D721Med (cell line): Measurements from ENCODE around the gene SLC22A5.

ENCODE experiments used
- DNase-seq: peaks from one replicate; pipeline ENCODE4 v3.0.0; 2011; ENCODE audit warnings: low spot score; ENCODE audit not compliant: insufficient read length
- FAIRE-seq: peaks from 2 replicates; lab custom pipeline; 2011; peaks lifted over from hg19 to GRCh38; lab: Jason Lieb, UNC
- CTCF ChIP-seq: IDR thresholded peaks from 2 replicates; pipeline ENCODE4 v1.5.1; 2012; ENCODE audit warnings: mild to moderate bottlenecking, control low read depth; ENCODE audit not compliant: insufficient read depth; ENCODE audit errors: missing control alignments

The SLC22A5 gene

GRCh38 chr5:132417889-132418485 is 48.5 kb downstream of the SLC22A5 start:
- DNase-seq (no peak), FAIRE-seq (no peak)
- TF ChIP-seq CTCF: no peak

- no peak for DNase-seq
- no peak for FAIRE-seq
- TF ChIP-seq CTCF: no peak
These were observed 49.4 kb downstream of the SLC22A5 start for GRCh38 chr5:132418881-132419280.

GRCh38 chr5:132419502-132420468 is 50.3 kb downstream of the SLC22A5 start:
- no peak for FAIRE-seq
- TF ChIP-seq CTCF: peak; percentile 76
- DNase-seq: peak; percentile 61

- DNase-seq: no peak
- no peak for TF ChIP-seq CTCF
- FAIRE-seq: no peak
These were observed 51.3 kb downstream of the SLC22A5 start for GRCh38 chr5:132420706-132421272.

GRCh38 chr5:132421462-132421861 is 52.0 kb downstream of the SLC22A5 start:
- no peak for FAIRE-seq
- no peak for DNase-seq
- no peak for TF ChIP-seq CTCF

- DNase-seq (no peak), FAIRE-seq (no peak)
- TF ChIP-seq CTCF: no peak
These were observed 53.4 kb downstream of the SLC22A5 start for GRCh38 chr5:132422720-132423437.
